Loucy (cell line): ENCODE measurements around the gene SIX3.

ENCODE experiments used
- EZH2phosphoT487 ChIP-seq: fragments of 200-600 bp; IDR thresholded peaks from 2 replicates; pipeline ENCODE4 v1.6.1; 2018; ENCODE audit warnings: antibody characterized with exemption, mild to moderate bottlenecking, moderate library complexity, borderline replicate concordance
- TF ChIP-seq, protein P1 (sequence below): fragments of 200-600 bp; sonication (generic); conservative IDR thresholded peaks from 2 replicates; pipeline ENCODE4 v1.5.1; 2014; ENCODE audit warnings: mild to moderate bottlenecking, antibody characterized with exemption, low read length

DNA sequence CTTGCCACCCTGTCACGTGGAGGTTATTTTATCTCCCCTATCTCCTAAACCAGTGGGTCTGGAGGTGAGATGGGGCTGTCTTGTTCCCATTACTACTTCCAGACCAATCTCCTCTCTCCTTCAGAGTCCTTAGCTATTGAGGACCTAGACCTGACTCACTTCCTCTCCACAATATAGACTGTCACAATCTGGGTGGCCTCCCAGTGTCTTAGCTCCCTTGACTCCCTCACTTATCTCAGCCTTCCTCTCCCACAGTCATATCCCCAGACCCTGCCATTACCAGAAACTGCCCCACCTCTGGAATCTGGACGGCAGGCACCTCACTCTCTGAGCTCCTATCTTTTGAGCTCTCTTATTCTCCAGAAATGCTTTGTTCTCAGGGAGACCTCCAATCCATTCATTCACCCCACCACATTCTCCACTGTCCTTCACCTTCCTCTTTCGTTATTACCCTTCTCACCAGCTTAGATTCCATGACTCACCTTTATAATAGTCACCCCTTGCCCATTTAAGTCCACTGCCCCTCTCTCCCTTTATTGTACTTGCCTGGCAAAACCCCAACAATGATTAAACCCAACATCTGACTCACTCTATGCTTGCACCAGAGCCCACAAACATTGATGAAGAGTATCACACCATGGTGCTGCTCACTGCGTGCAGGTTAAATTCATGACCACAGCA, 23.3 kb upstream of the SIX3 start:
- TF ChIP-seq, protein P1, sequence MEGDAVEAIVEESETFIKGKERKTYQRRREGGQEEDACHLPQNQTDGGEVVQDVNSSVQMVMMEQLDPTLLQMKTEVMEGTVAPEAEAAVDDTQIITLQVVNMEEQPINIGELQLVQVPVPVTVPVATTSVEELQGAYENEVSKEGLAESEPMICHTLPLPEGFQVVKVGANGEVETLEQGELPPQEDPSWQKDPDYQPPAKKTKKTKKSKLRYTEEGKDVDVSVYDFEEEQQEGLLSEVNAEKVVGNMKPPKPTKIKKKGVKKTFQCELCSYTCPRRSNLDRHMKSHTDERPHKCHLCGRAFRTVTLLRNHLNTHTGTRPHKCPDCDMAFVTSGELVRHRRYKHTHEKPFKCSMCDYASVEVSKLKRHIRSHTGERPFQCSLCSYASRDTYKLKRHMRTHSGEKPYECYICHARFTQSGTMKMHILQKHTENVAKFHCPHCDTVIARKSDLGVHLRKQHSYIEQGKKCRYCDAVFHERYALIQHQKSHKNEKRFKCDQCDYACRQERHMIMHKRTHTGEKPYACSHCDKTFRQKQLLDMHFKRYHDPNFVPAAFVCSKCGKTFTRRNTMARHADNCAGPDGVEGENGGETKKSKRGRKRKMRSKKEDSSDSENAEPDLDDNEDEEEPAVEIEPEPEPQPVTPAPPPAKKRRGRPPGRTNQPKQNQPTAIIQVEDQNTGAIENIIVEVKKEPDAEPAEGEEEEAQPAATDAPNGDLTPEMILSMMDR: no peak
- no peak for TF ChIP-seq EZH2phosphoT487
